Measurements from ENCODE around the gene ARHGAP10. TPM values are rescaled to one million over a fixed set of nuclear protein-coding genes. Genes with fewer than 3 reads are reported as not detected.

The ARHGAP10 gene
- total RNA-seq, 2 experiments from 2014 or later, result 0.11 TPM; not detected in 1

- ChIA-PET CTCF (ENCODE audit: unreplicated experiment) (no interaction called here), POLR2A (no interaction called here)
- no peak for DNase-seq (ENCODE audit: low spot score)
- H3K36me3 ChIP-seq (ENCODE audit: insufficient read depth, low read length), result no peaks in the 10 kb centered on the region
- no peaks in the 10 kb centered on the region for H4K20me1 ChIP-seq (ENCODE audit: insufficient read depth, low read length)
- intact Hi-C loops (cut with micrococcal nuclease; ENCODE audit: unreplicated experiment), result no loop called here
- H3K4me2 ChIP-seq (ENCODE audit: low read length), result no peak overlapping the region
- BruUV-seq (replicated peaks), result no TSS peak
- H3K79me2 ChIP-seq (ENCODE audit: insufficient read depth, low read depth, low read length), result no peaks in the 10 kb centered on the region
- no peak overlapping the region for H3K27ac ChIP-seq (ENCODE audit: low read depth, low read length, poor library complexity, severe bottlenecking)
- no peaks in the 10 kb centered on the region for H3K9me2 ChIP-seq (ENCODE audit: insufficient read depth, low read length)
- H3K9me3 ChIP-seq (ENCODE audit: low read length), result no peaks in the 10 kb centered on the region
- TF ChIP-seq CTCF (conservative IDR thresholded peaks at IDR 0.05; ENCODE audit: low read length) (no peak), EZH2phosphoT487 (IDR thresholded peaks at IDR 0.05; ENCODE audit: borderline replicate concordance, low read depth, low read length) (no peak)
- H3K4me1 ChIP-seq (ENCODE audit: insufficient read depth, low read length, poor library complexity, severe bottlenecking), result no peaks in the 10 kb centered on the region
- H3K4me3 ChIP-seq (ENCODE audit: low read depth, low read length, poor library complexity, severe bottlenecking), result no peak overlapping the region
- no peak overlapping the region for H2AFZ ChIP-seq (ENCODE audit: low read length)
Measured at GRCh38 chr4:147958057-147958456, 226.2 kb downstream of the ARHGAP10 start.

- Histone ChIP-seq H3K4me2 (ENCODE audit: low read length) (no peak overlapping the region), H3K4me1 (ENCODE audit: insufficient read depth, low read length, poor library complexity, severe bottlenecking) (no peaks in the 10 kb centered on the region), H3K4me3 (ENCODE audit: low read depth, low read length, poor library complexity, severe bottlenecking) (no peak overlapping the region), H3K27ac (ENCODE audit: low read depth, low read length, poor library complexity, severe bottlenecking) (no peak overlapping the region), H2AFZ (ENCODE audit: low read length) (no peak overlapping the region), H3K79me2 (ENCODE audit: insufficient read depth, low read depth, low read length) (no peaks in the 10 kb centered on the region), H3K9me2 (ENCODE audit: insufficient read depth, low read length) (no peaks in the 10 kb centered on the region), H4K20me1 (ENCODE audit: insufficient read depth, low read length) (no peaks in the 10 kb centered on the region), H3K36me3 (ENCODE audit: insufficient read depth, low read length) (no peaks in the 10 kb centered on the region), H3K9me3 (ENCODE audit: low read length) (no peaks in the 10 kb centered on the region)
- BruUV-seq (replicated peaks), result no TSS peak
- intact Hi-C loops (cut with micrococcal nuclease; ENCODE audit: unreplicated experiment), result no loop called here
- DNase-seq (ENCODE audit: low spot score), result no peak
- POLR2A ChIA-PET, result interaction anchor here (0.7 kb wide), 1 partner anchor 965 kb away, joined by 3 read pairs; no protein-coding TSS in a partner anchor
- CTCF ChIA-PET (ENCODE audit: unreplicated experiment), result no interaction called here
- TF ChIP-seq CTCF (conservative IDR thresholded peaks at IDR 0.05; ENCODE audit: low read length) (no peak), EZH2phosphoT487 (IDR thresholded peaks at IDR 0.05; ENCODE audit: borderline replicate concordance, low read depth, low read length) (no peak)
Measured at GRCh38 chr4:147958489-147959065, 226.7 kb downstream of the ARHGAP10 start.

GRCh38 chr4:147960971-147961370, 229.1 kb downstream of the ARHGAP10 start:
- Histone ChIP-seq H3K4me3 (ENCODE audit: low read depth, low read length, poor library complexity, severe bottlenecking) (no peak overlapping the region), H4K20me1 (ENCODE audit: insufficient read depth, low read length) (no peaks in the 10 kb centered on the region), H3K4me2 (ENCODE audit: low read length) (no peak overlapping the region), H3K9me2 (ENCODE audit: insufficient read depth, low read length) (no peaks in the 10 kb centered on the region), H3K79me2 (ENCODE audit: insufficient read depth, low read depth, low read length) (no peaks in the 10 kb centered on the region), H3K36me3 (ENCODE audit: insufficient read depth, low read length) (no peaks in the 10 kb centered on the region), H3K9me3 (ENCODE audit: low read length) (no peaks in the 10 kb centered on the region), H3K27ac (ENCODE audit: low read depth, low read length, poor library complexity, severe bottlenecking) (no peak overlapping the region), H2AFZ (ENCODE audit: low read length) (no peak overlapping the region), H3K4me1 (ENCODE audit: insufficient read depth, low read length, poor library complexity, severe bottlenecking) (no peaks in the 10 kb centered on the region)
- CTCF ChIA-PET (ENCODE audit: unreplicated experiment), result no interaction called here
- no peak for TF ChIP-seq CTCF (conservative IDR thresholded peaks at IDR 0.05; ENCODE audit: low read length)
- TF ChIP-seq EZH2phosphoT487 (IDR thresholded peaks at IDR 0.05; ENCODE audit: borderline replicate concordance, low read depth, low read length), result no peak
- intact Hi-C loops (cut with micrococcal nuclease; ENCODE audit: unreplicated experiment), result no loop called here
- DNase-seq (ENCODE audit: low spot score), result no peak
- no TSS peak for BruUV-seq (replicated peaks)
- POLR2A ChIA-PET, result no interaction called here
